Thyroid gland (tissue), 4 donors: ENCODE data around the gene PGLYRP2. TPM values are rescaled to one million over a fixed set of nuclear protein-coding genes. Genes with fewer than 3 reads are reported as not detected.
A peak's percentile ranks its signal among the peaks of the same experiment; 100 is the strongest.

Experiments used
- DNase-seq, 2 donors: peaks; one replicate each; pipeline ENCODE4 v3.0.0-alpha.2; 2019
- H3K27ac ChIP-seq, 3 donors: fragments of 200-600 bp; sonication (generic); 1 replicate in 2 of 3; 2 replicates in 1 of 3; pipeline ENCODE4 v1.5.1; 2016 to 2019; ENCODE audit warnings: mild to moderate bottlenecking in 1 of 3, moderate library complexity in 1 of 3
- H3K27me3 ChIP-seq: fragments of 200-600 bp; sonication (generic); one replicate; pipeline ENCODE4 v1.5.1; 2019
- H3K36me3 ChIP-seq, 2 donors: fragments of 200-600 bp; sonication (generic); one replicate each; pipeline ENCODE4 v1.5.1; 2016 to 2019
- H3K4me1 ChIP-seq, 2 donors: fragments of 200-600 bp; sonication (generic); one replicate each; pipeline ENCODE4 v1.5.1; 2017 to 2019
- H3K4me3 ChIP-seq, 3 donors: fragments of 200-600 bp; sonication (generic); replicated peaks in 1 of 3; 1 replicate in 2 of 3; 2 replicates in 1 of 3; pipeline ENCODE4 v1.5.1; 2016; ENCODE audit warnings: mild to moderate bottlenecking in 1 of 3
- H3K9me3 ChIP-seq: fragments of 200-600 bp; sonication (generic); one replicate; pipeline ENCODE4 v1.5.1; 2017
- POLR2A ChIP-seq, 2 donors: fragments of 450-650 bp; IDR thresholded peaks; one replicate each; pipeline ENCODE4 v1.6.1; 2017; ENCODE audit warnings: antibody characterized with exemption in 2 of 2, mild to moderate bottlenecking in 2 of 2, moderate library complexity in 1 of 2
- WGBS, 2 donors: methylation state at CpG; one replicate each; pipeline ENCODE4 v1.1.5; 2017; 5-methylcytosine and 5-hydroxymethylcytosine counted together
- intact Hi-C: fragments of 100-400 bp; cut with DNase I; formaldehyde crosslinking; loops from one replicate; pipeline ENCODE4 v1.15.1; 2023
- total RNA-seq, 4 donors: library from RNA; depleted of rRNA; stranded (reverse); fragments of >200 nt; gene quantifications; one replicate each; pipeline ENCODE4 v1.2.3, GENCODE V29; 2016
- TF ChIP-seq, protein P1 (sequence below), 6 experiments: fragments of 200-600 bp in 3 of 6; fragments of 450-650 bp in 3 of 6; sonication (generic) in 3 of 6; IDR thresholded peaks; one replicate each; pipeline ENCODE4 v1.5.1; 2016 to 2019; ENCODE audit warnings: antibody characterized with exemption in 6 of 6, mild to moderate bottlenecking in 2 of 6, inconsistent platforms in 1 of 6, moderate library complexity in 1 of 6

PGLYRP2 gene
- not detected for total RNA-seq

GRCh38 chr19:15479391-15480345 is at the start of gene PGLYRP2:
PGLYRP2 (minus strand) TSS chr19:15479501; CDS start chr19:15479371, 130 bp downstream.
- intact Hi-C loops, result no loop called here
- Histone ChIP-seq H3K27ac (peak within 1 kb of the TSS; percentile 51 to 66 (median 58)), H3K9me3 (no peaks in the 10 kb centered on the region), H3K4me1 (peaks cover 3 to 13% of the 10 kb centered on the region in 2 donors), H3K36me3 (no peaks in the 10 kb centered on the region), H3K27me3 (no peaks in the 10 kb centered on the region), H3K4me3 (no peak within 1 kb of the TSS)
- DNase-seq, result peak; percentile 90 to 92
- 38 to 50% methylated on average over 4 to 11 of the region's 16 CpGs for WGBS, 2 donors
- no peak for TF ChIP-seq POLR2A (IDR thresholded peaks at IDR 0.05)
- TF ChIP-seq, protein P1, sequence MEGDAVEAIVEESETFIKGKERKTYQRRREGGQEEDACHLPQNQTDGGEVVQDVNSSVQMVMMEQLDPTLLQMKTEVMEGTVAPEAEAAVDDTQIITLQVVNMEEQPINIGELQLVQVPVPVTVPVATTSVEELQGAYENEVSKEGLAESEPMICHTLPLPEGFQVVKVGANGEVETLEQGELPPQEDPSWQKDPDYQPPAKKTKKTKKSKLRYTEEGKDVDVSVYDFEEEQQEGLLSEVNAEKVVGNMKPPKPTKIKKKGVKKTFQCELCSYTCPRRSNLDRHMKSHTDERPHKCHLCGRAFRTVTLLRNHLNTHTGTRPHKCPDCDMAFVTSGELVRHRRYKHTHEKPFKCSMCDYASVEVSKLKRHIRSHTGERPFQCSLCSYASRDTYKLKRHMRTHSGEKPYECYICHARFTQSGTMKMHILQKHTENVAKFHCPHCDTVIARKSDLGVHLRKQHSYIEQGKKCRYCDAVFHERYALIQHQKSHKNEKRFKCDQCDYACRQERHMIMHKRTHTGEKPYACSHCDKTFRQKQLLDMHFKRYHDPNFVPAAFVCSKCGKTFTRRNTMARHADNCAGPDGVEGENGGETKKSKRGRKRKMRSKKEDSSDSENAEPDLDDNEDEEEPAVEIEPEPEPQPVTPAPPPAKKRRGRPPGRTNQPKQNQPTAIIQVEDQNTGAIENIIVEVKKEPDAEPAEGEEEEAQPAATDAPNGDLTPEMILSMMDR (IDR thresholded peaks at IDR 0.05), result peak in 5 of 6 experiments; percentile 47 to 76 (median 69)

- DNase-seq, result no peak
- TF ChIP-seq, protein P1 (IDR thresholded peaks at IDR 0.05), result no peak
- no peak for TF ChIP-seq POLR2A (IDR thresholded peaks at IDR 0.05)
- 50 to 66% methylated on average over 3 of the region's 3 CpGs for WGBS, 2 donors
- Histone ChIP-seq H3K36me3 (no peaks in the 10 kb centered on the region), H3K4me3 (no peak overlapping the region), H3K27me3 (no peaks in the 10 kb centered on the region), H3K4me1 (no peaks in the 10 kb centered on the region), H3K9me3 (no peaks in the 10 kb centered on the region), H3K27ac (no peak overlapping the region)
- intact Hi-C loops, result no loop called here
Measured at GRCh38 chr19:15527705-15528104, 48.4 kb upstream of the PGLYRP2 start.

DNA sequence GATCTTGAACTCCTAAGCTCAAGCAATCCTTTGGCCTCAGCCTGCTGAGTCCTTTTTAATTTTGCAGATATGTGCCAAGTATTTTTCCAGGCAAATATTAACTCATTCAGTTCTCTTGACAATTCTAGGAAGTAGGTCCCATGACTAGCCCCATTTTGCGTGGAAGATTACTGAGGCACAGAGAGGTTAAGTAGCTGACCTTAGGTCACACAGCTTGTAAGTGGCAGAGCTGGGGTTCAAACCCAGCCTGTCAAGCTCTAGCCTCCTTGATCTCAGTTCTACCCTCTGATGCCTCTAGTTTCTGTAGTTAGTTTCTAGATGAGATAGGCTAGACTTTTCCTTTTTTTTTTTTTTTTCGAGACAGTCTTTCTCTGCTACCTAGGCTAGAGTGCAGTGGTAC is 47.1 kb upstream of the PGLYRP2 start:
- no peaks in the 10 kb centered on the region for H3K4me1 ChIP-seq
- no peaks in the 10 kb centered on the region for H3K27me3 ChIP-seq
- WGBS, 2 donors, result 75 to 79% methylated on average over 2 of the region's 2 CpGs
- intact Hi-C loops, result no loop called here
- no peak overlapping the region for H3K4me3 ChIP-seq
- H3K36me3 ChIP-seq, result no peaks in the 10 kb centered on the region
- no peak overlapping the region for H3K27ac ChIP-seq
- H3K9me3 ChIP-seq, result no peaks in the 10 kb centered on the region
- DNase-seq, result no peak
- TF ChIP-seq, protein P1 (IDR thresholded peaks at IDR 0.05), result no peak
- no peak for TF ChIP-seq POLR2A (IDR thresholded peaks at IDR 0.05)

GRCh38 chr19:15525291-15525690 is 46.0 kb upstream of the PGLYRP2 start:
- intact Hi-C loops, result no loop called here
- no peak overlapping the region for H3K27ac ChIP-seq
- no peak for DNase-seq
- TF ChIP-seq, protein P1 (IDR thresholded peaks at IDR 0.05), result no peak
- no peak for TF ChIP-seq POLR2A (IDR thresholded peaks at IDR 0.05)
- no peak overlapping the region for H3K4me3 ChIP-seq
- no peaks in the 10 kb centered on the region for H3K27me3 ChIP-seq
- 84 to 87% methylated on average over 15 of the region's 15 CpGs for WGBS, 2 donors
- H3K36me3 ChIP-seq, result no peaks in the 10 kb centered on the region
- H3K9me3 ChIP-seq, result no peaks in the 10 kb centered on the region
- no peaks in the 10 kb centered on the region for H3K4me1 ChIP-seq

DNA sequence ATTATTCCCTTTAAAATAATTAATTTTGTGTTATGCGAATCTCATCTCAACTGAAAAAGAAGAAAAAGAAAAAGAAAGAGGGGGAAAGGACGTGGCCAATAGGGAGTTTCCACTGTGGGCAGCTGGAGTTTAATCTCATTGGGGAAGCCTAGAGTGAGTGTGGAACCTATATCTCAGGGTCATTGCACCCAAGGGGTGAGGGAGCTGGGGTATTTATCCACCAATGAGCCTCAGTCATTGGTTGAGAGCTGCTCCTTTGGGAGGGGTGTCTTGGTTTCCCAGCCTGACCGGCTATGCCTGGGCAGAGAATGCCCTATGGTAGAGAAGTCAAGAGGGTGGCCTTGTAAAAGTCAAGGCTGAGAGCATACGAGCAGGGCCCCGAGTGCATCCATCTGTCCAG is 45.5 kb upstream of the PGLYRP2 start:
- no peaks in the 10 kb centered on the region for H3K27me3 ChIP-seq
- no peak for TF ChIP-seq POLR2A (IDR thresholded peaks at IDR 0.05)
- TF ChIP-seq, protein P1 (IDR thresholded peaks at IDR 0.05), result no peak
- H3K4me3 ChIP-seq, result no peak overlapping the region
- no peaks in the 10 kb centered on the region for H3K36me3 ChIP-seq
- no peaks in the 10 kb centered on the region for H3K4me1 ChIP-seq
- H3K27ac ChIP-seq, result no peak overlapping the region
- DNase-seq, result no peak
- intact Hi-C loops, result no loop called here
- H3K9me3 ChIP-seq, result no peaks in the 10 kb centered on the region
- 70 to 72% methylated on average over 5 of the region's 5 CpGs for WGBS, 2 donors
